ENCODE data around the gene GYPB. TPM values are rescaled to one million over a fixed set of nuclear protein-coding genes. Genes with fewer than 3 reads are reported as not detected.
"Not testable (repeated sequence)": the region's sequence is repeated elsewhere in the genome, so short reads cannot be mapped to it uniquely, and the experiment has no call there.

Gene GYPB
- not detected in 2 replicates for polyA plus RNA-seq (2014; cell fraction: cytosol; rRNA removed)
- not detected in 2 replicates for polyA plus RNA-seq (2014; cell fraction: nucleus; rRNA removed)

DNA sequence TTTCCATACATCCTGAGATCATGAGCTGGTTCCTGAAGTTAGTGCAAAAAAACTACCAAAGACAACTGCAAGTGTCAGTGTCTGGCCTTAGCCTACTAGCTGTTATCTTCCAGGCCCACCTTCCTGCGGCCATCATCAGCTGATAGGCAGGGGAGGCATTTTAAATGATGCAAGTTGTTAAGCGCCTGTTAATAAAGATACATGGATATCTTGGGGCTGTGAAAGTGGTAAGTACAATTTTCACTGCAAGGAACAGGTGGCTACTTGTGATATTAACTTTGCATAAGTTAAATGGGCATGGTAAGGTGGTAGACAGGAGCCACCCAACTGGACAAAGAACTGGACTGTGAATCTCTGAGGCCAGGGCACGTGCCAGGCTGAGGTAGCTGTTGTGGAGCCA, at the start of gene GYPB:
Gene GYPB (minus strand): TSS at position 104 of the 400 bp plus-strand sequence. CDS start 93 bp downstream, at position 11.
- DNase-seq (ENCODE audit: low spot score), result not testable (repeated sequence)

- not testable (repeated sequence) for DNase-seq (ENCODE audit: low spot score)
Observed at GRCh38 chr4:144061556-144061955, 42.4 kb upstream of the GYPB start.

DNA sequence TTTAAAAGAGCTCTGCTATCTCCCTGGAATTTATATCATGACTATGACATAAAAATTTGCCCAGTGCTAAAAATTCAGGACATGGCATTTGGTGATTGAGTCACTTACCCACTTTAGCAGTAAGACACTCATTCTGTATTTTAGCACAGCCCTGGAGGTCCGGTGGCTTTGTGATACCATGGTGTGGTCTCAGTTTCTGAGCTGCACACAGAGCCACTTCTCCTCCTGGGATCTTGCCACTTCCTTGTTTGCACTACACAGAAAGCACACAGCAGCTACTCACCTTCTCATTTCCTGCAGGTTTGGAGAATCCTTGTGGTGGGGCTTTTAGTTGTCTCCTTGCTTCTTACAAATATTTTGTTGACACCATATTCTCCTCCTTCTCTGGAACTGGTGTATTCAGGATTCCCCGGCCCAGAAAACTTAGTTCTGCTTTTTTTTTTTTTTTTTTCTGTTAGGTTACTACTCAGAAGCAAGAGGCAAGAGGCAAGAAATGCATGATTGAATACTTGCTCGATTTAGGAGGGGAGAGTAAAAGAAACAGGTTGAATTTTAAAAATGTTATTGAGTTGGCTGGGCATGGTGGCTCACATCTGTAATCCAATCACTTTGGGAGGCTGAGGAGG, 41.2 kb upstream of the GYPB start:
- not testable (repeated sequence) for DNase-seq (ENCODE audit: low spot score)

DNA sequence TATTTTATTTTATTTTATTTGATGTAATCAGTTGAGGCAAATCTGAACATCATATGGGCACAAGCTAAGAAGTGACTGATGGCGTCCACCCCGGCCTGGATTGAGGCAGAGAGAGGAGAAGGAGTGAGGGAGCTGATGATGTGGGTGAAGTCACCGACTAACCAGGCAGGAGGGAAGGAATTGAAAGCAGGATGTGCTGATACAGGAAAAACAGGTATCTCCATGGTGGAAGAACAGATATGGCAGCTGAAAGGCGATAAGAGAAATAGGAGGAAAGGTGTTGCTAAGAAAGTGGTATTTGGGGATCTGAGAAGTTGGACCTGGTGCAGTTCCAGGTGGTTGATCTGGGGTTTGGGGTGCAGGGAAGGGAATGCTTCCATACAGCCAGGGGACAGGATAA, 37.6 kb upstream of the GYPB start:
- no peak for DNase-seq (ENCODE audit: low spot score)

GRCh38 chr4:144055336-144055735, 36.2 kb upstream of the GYPB start:
- DNase-seq (ENCODE audit: low spot score), result not testable (repeated sequence)

GRCh38 chr4:144051494-144051893, 32.3 kb upstream of the GYPB start:
- not testable (repeated sequence) for DNase-seq (ENCODE audit: low spot score)

GRCh38 chr4:144050631-144051030, 31.5 kb upstream of the GYPB start:
- DNase-seq (ENCODE audit: low spot score), result not testable (repeated sequence)

DNA sequence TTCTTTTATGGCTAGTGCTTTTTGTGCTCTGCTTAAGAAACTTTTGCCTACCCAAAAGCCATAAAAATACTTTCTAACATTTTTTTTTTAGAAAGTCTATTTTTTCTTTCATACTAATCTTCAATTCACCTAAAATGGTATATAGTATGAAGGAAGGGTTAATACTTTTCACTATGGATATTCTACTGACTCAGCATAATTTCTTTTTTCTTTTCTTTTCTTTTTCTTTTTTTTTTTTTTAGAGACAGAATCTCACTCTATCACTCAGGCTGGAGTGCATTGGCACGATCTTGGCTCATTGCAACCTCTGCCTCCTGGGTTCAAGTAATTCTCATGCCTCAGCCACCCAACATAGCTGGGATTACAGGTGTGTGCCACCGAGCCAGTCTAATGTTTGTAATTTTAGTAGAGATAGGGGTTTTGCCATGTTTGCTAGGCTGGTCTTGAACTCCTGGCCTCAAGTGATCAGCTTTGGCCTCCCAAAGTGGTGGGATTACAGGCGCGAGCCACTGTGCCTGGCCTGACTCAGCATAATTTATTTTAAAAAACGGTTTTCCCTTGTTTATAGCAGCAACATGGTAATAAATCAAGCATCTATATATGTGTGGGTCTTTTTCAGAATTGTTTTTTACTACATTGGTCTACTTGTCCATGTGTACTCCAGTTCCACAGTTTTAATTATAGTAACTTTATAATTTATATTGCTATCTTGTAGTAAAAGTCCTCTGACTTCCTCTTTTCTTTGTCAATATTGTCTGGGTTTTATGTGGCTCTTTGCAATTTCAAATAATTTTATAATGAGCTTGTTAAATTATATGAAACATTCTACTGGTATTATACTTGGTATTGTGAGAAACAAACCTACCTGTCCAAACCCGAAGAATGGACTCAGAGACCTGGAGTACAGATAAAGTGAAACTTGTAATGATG, 30.6 kb upstream of the GYPB start:
- not testable (repeated sequence) for DNase-seq (ENCODE audit: low spot score)

- not testable (repeated sequence) for DNase-seq (ENCODE audit: low spot score)
Observed at GRCh38 chr4:144044936-144045335, 25.8 kb upstream of the GYPB start.

DNA sequence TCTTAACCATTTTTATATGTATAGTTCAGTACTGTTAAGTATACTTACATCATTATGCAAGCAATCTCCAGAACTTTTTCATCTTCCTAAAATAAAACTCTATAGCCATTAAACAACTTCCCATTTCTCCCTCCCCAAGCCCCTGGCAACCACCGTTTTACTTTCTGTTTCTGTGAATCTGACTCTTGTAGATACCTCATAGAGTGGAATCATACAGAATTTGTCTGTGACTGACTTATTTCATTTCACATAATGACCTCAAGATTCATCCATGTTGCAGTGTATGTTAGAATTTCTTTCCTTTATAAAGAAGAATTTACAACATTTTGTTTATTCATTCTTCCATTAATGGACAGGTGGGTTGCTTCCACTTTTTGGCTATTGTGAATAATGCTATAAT, 13.4 kb upstream of the GYPB start:
- DNase-seq (ENCODE audit: low spot score), result not testable (repeated sequence)

DNA sequence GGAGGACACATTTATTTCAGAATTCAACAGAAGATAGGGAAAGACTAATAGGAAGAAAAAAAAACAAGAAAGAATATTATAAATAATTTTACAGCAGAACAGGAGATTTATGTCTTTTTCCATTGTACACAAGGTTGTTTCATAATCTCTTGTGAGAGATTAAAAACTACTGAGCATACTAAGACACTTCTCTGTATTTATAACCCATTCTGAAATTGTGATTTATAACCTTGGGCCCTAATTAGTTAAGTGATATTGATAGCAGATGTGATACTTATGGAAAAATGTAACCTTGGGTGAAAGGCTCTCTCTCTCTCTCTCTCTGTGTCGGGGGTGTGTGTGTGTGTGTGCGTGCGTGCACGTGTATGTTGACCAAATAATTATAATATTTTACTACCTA, 12.7 kb upstream of the GYPB start:
- not testable (repeated sequence) for DNase-seq (ENCODE audit: low spot score)

DNA sequence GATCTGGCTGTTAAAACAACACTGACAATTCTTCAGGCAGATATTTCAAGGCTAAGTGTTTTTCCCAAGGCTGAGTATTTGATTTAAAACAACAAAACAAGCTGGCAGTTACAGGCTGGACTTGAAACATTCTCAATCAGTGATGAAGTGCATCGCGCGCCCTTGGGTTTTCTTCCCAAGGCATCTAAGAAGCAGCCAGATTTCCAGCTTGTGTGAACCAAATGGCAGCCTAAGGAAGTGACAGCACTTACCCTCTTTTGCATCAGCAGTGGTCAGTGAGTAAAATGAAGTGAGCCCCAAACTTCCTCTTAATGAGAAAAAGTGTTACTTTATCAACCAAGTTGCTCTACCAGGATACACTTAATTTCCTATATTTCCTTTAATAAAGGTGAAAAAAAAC, 12.2 kb upstream of the GYPB start:
- DNase-seq (ENCODE audit: low spot score), result not testable (repeated sequence)

DNA sequence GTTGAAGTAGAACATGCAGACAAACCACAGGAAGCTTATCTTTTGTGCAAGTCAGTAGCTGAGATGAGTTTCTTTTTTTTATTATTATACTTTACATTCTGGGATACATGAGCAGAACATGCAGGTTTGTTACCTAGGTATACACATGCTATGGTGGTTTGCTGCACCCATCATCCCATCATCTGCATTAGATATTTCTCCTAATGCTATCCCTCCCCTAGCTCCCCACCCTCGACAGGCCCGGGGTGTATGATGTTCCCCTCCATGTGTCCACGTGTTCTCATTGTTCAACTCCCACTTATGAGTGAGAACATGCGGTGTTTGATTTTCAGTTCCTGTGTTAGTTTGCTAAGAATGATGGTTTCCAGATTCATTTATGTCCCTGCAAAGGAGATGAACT, 11.5 kb upstream of the GYPB start:
- not testable (repeated sequence) for DNase-seq (ENCODE audit: low spot score)

GRCh38 chr4:144026682-144027081, 7.5 kb upstream of the GYPB start:
- DNase-seq (ENCODE audit: low spot score), result not testable (repeated sequence)

DNA sequence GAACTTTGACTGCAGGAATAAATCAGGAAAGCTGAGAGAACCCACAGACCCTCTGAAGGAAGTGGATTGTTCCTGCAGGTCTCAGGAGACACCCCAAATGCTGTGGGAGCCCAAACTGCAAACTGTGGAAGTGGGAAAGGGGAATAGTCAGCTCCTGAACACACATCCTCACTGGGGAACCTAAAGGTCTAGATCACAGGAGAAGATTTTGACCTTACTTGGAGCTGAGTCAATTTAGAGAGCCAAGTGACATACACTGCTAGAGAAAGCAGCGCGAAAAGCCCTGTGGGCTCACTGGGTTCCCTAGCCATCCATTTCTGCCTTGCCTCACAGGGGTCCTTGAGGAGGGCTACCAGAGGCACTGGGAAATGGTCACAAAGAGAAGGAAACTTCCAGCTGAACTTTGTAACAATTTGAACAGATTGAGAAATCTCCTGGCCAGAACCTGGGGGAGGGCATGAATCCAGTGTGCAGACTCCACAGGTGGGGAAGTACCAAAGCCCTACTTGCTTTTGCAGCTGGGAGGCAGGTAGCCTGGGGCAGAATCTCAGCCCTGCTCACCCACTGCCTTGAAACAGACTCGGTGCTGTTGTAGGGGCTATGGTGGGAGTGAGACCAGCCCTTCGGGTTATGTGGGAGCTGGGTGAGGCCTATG, 5.3 kb upstream of the GYPB start:
- DNase-seq (ENCODE audit: low spot score), result not testable (repeated sequence)

- not testable (repeated sequence) for DNase-seq (ENCODE audit: low spot score)
Observed at GRCh38 chr4:144022772-144023400, 3.7 kb upstream of the GYPB start.

- DNase-seq (ENCODE audit: low spot score), result peak; percentile 1
Observed at GRCh38 chr4:144021336-144021990, 2.3 kb upstream of the GYPB start.

DNA sequence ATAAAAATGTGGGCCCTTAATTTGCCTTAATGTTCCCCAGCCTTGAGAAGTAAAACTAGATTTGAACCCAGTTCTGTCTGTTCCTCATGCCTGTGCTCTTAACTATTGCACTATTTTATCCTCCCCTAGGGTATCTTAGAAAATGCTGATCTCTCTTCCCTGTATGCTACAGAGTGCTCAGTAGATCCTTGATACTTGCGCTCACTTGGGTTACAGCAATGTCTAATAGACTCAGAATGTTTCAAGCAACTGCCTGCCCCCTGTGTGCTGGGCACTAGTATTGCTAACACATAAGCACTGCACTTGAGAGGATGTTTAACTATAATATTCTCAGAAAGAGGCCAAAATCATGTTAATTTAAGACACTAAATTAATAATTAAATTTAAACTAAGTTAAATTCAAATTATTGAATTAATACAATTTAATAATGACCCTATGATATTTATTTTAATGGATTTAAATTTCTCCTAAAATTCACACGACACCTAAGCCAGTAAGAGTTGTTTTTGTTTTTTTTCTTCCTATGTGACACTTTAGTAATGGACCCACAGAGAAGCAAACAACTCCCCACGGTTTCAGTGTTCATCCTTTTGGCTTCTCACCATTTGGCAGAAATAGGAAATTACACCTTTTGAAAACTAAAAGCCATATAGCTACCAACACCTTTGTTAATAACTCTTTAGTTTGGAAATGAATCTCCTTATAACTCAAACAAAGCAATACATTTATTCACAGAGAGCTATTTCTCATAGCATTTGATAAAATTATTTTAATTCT, 768 bp downstream of the GYPB start:
- not testable (repeated sequence) for DNase-seq (ENCODE audit: low spot score)

DNA sequence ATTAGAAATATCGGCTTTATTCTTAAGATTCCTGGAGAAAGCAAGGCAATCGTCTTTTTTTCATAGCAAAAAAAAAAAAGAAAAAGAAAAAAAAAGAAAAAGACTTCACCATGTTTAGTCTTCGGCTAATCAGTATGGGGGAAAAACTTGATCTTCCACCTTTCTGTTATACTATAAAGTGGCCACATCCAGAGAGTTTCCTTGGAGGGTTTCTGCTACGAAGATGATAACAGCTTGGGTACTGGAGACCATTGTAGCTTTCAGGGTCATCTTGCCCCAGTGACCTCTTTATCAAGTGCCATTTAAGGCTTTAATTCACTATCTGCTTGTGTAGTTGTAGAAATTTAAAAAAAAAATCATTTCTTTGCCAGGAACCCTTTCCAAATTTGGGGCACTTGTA, 1.9 kb downstream of the GYPB start:
- not testable (repeated sequence) for DNase-seq (ENCODE audit: low spot score)

DNA sequence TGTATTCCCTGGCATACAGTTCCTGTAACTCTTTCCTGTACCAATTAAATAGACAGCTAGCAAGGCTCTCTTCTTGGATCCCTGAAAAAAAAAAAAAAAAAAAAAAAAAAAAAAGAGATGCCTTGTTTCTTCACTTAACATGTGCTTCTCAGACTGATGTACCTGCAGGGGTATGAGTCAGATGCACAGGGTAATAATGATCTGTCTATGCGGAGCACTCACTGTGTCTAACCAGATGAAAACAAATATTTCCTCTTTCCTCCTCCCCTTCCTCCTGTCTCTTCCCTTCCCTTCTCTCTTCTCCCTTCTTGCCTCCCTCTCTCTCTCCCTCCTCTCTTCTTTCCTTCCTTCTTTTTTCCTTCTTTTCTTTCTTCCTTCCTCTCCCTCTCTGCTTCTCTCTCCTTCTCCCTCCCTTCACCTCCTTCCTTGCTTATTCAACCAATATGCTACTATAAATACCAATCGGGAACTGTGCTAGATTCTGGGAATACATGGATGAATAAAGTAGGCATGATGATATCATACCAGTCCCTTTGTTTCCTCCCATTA, 3.0 kb downstream of the GYPB start:
- DNase-seq (ENCODE audit: low spot score), result not testable (repeated sequence)

Data from SK-N-DZ (cell line).